HepG2 (cell line): ENCODE data around the gene ZNF322. TPM values are rescaled to one million over a fixed set of nuclear protein-coding genes. Genes with fewer than 3 reads are reported as not detected.

Experiments
- ASH2L ChIP-seq: fragments of 300-600, 200-600 bp; sonication (generic); IDR thresholded peaks from 2 replicates; pipeline ENCODE4 v1.7.0; 2017; ENCODE audit warnings: low read depth, mild to moderate bottlenecking, moderate library complexity, mixed read lengths, low read length; ENCODE audit not compliant: insufficient read length
- BCL3 ChIP-seq: sonication (generic); formaldehyde crosslinking; IDR thresholded peaks from 2 replicates; pipeline ENCODE4 v1.5.1; 2020; ENCODE audit warnings: mild to moderate bottlenecking, missing genetic modification reagents, moderate library complexity
- CBX5 ChIP-seq: sonication (generic); formaldehyde crosslinking; IDR thresholded peaks from 2 replicates; pipeline ENCODE4 v1.4.0; 2020; ENCODE audit warnings: missing genetic modification reagents, borderline replicate concordance
- CCDC6 ChIP-seq: sonication (generic); formaldehyde crosslinking; IDR thresholded peaks from 2 replicates; pipeline ENCODE4 v1.8.1; 2022; ENCODE audit warnings: mild to moderate bottlenecking, missing genetic modification reagents, moderate library complexity
- EHMT2 ChIP-seq: fragments of 200-600 bp; sonication (generic); IDR thresholded peaks from 2 replicates; pipeline ENCODE4 v1.7.0; 2017; ENCODE audit warnings: antibody characterized with exemption, low read depth, low read length, borderline replicate concordance
- FOXM1 ChIP-seq: sonication (generic); formaldehyde crosslinking; IDR thresholded peaks from 2 replicates; pipeline ENCODE4 v1.5.0; 2020; ENCODE audit warnings: missing genetic modification reagents
- KDM5A ChIP-seq: fragments of 200-600 bp; sonication (generic); IDR thresholded peaks from 2 replicates; pipeline ENCODE4 v1.7.0; 2018; ENCODE audit warnings: antibody characterized with exemption, mild to moderate bottlenecking, low read length, borderline replicate concordance
- KLF13 ChIP-seq: sonication (generic); formaldehyde crosslinking; IDR thresholded peaks from 2 replicates; pipeline ENCODE4 v1.4.0; 2020; ENCODE audit warnings: mild to moderate bottlenecking, missing genetic modification reagents
- MLX ChIP-seq: IDR thresholded peaks from 2 replicates; pipeline ENCODE4 v1.6.1; 2016
- PCBP2 ChIP-seq: fragments of 200-400 bp; formaldehyde crosslinking; optimal IDR thresholded peaks from 2 replicates; pipeline ENCODE3; 2018; ENCODE audit warnings: low read length, low read depth; ENCODE audit not compliant: poor library complexity, severe bottlenecking
- SIN3A ChIP-seq: IDR thresholded peaks from 2 replicates; pipeline ENCODE4 v1.6.1; 2011; ENCODE audit warnings: low read depth, mild to moderate bottlenecking, control low read depth, low read length, borderline replicate concordance
- THAP11 ChIP-seq: IDR thresholded peaks from 2 replicates; pipeline ENCODE4 v1.6.1; 2016; ENCODE audit warnings: missing biosample characterization, missing genetic modification reagents
- ZHX2 ChIP-seq, 2 experiments: sonication (generic) in 1 of 2; formaldehyde crosslinking in 1 of 2; IDR thresholded peaks; 2 replicates each; pipeline versions ENCODE4 v1.6.1 to v1.9.0; 2014 to 2022; ENCODE audit warnings: antibody characterized with exemption in 1 of 2, borderline replicate concordance in 1 of 2, inconsistent platforms in 1 of 2, low read depth in 1 of 2, missing genetic modification reagents in 1 of 2
- ZNF282 ChIP-seq: fragments of 450-650 bp; IDR thresholded peaks from 2 replicates; pipeline ENCODE4 v1.6.1; 2018; ENCODE audit not compliant: partially characterized antibody
- ZNF354B ChIP-seq: sonication (generic); formaldehyde crosslinking; IDR thresholded peaks from 2 replicates; pipeline ENCODE4 v1.8.0; 2022; ENCODE audit warnings: mild to moderate bottlenecking, missing genetic modification reagents
- polyA plus RNA-seq, 8 experiments: library from polyadenylated mRNA; depleted of rRNA in 3 of 8; stranded (reverse) in 7 of 8; unstranded in 1 of 8; fragments of >200 nt; fragmentation: Illumina TruSeq in 4 of 8; extraction: Trizol in 4 of 8; gene quantifications; 2 replicates each; pipeline versions ENCODE4 v1.2.1 to v1.2.3, GENCODE V29; 2011 to 2016; ENCODE audit warnings: low read depth in 4 of 8, missing spikeins in 1 of 8, mixed read lengths in 1 of 8; ENCODE audit not compliant: insufficient read depth in 1 of 8
- total RNA-seq, 5 experiments: library from RNA; depleted of rRNA; stranded (reverse); fragments of >200 nt; fragmentation: Illumina TruSeq; extraction: Trizol; gene quantifications; 2 replicates each; pipeline ENCODE4 v1.2.3, GENCODE V29; 2016; ENCODE audit warnings: low read depth in 1 of 5
- TF ChIP-seq, protein P1 (sequence below): sonication (generic); formaldehyde crosslinking; IDR thresholded peaks from 2 replicates; pipeline ENCODE4 v1.5.1; 2020; ENCODE audit warnings: mild to moderate bottlenecking, missing genetic modification reagents, moderate library complexity

Gene ZNF322
- total and polyA plus RNA-seq, 2 of the 13 experiments (the other 11 are each of a cell fraction or from before 2014, with no cell fraction given), result 8.3 to 22.8 TPM

DNA sequence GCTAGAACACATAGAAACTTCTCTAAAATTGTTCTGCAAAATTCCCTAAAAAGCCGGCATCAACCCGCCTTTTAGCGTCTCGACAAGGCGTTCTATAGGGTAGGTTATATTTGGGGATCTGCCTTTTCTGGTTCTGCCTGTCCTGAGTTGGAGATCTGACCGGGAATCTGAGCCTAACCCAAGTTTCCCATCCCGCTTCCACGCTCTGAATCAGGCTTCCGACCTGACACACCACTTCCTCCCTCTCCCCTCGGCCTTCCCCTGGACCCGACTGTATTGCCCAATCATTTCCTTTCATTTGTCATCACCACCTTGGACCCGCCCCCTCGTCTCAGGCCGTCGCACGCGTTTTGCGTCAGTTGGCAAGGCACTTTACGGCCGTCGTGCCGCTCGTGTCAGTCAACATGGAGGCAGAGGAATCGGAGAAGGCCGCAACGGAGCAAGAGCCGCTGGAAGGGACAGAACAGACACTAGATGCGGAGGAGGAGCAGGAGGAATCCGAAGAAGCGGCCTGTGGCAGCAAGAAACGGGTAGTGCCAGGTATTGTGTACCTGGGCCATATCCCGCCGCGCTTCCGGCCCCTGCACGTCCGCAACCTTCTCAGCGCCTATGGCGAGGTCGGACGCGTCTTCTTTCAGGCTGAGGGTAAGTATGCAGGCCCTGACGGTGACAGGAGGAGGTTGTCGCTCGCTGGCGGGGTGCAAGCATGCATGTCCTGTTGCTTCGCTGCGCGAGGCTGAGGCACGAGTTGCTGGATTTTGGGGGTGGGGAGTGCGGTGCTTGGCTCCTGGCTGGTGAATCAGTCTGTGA lies 62.8 kb downstream of the ZNF322 start, which contains the start of gene ABT1 (continued):
- TF ChIP-seq KLF13 (CRISPR knock-in tag) (peak; percentile 97; the same call in 1 of the 2 replicates), ZNF282 (no peak), FOXM1 (CRISPR knock-in tag) (no peak), ZNF354B (CRISPR knock-in tag) (no peak), THAP11 (CRISPR knock-in tag) (peak; percentile 97), SIN3A (peak; percentile 90), KDM5A (peak; percentile 99), EHMT2 (no peak), CBX5 (CRISPR knock-in tag) (peak; percentile 99), CCDC6 (CRISPR knock-in tag) (peak; percentile 69; the same call in 1 of the 2 replicates), MLX (CRISPR knock-in tag) (peak; percentile 75), ASH2L (peak; percentile 97), PCBP2 (no peak), BCL3 (CRISPR knock-in tag) (peak; percentile 43; the same call in 1 of the 2 replicates), ZHX2 (IDR thresholded peaks at IDR 0.05; ENCODE audit: low read depth) (peak; percentile 97), ZHX2 (CRISPR knock-in tag; IDR thresholded peaks at IDR 0.05; ENCODE audit: borderline replicate concordance) (no peak)
- TF ChIP-seq, protein P1, sequence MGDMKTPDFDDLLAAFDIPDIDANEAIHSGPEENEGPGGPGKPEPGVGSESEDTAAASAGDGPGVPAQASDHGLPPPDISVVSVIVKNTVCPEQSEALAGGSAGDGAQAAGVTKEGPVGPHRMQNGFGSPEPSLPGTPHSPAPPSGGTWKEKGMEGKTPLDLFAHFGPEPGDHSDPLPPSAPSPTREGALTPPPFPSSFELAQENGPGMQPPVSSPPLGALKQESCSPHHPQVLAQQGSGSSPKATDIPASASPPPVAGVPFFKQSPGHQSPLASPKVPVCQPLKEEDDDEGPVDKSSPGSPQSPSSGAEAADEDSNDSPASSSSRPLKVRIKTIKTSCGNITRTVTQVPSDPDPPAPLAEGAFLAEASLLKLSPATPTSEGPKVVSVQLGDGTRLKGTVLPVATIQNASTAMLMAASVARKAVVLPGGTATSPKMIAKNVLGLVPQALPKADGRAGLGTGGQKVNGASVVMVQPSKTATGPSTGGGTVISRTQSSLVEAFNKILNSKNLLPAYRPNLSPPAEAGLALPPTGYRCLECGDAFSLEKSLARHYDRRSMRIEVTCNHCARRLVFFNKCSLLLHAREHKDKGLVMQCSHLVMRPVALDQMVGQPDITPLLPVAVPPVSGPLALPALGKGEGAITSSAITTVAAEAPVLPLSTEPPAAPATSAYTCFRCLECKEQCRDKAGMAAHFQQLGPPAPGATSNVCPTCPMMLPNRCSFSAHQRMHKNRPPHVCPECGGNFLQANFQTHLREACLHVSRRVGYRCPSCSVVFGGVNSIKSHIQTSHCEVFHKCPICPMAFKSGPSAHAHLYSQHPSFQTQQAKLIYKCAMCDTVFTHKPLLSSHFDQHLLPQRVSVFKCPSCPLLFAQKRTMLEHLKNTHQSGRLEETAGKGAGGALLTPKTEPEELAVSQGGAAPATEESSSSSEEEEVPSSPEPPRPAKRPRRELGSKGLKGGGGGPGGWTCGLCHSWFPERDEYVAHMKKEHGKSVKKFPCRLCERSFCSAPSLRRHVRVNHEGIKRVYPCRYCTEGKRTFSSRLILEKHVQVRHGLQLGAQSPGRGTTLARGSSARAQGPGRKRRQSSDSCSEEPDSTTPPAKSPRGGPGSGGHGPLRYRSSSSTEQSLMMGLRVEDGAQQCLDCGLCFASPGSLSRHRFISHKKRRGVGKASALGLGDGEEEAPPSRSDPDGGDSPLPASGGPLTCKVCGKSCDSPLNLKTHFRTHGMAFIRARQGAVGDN (CRISPR knock-in tag), result peak; percentile 92
